GM21423 (cell line): ENCODE measurements around the gene DGKE.

Experiments
- ATAC-seq: cut with Tn5 transposase; IDR thresholded peaks from one replicate; pipeline ENCODE4 v1.9.1; 2021; ENCODE audit warnings: mild to moderate bottlenecking, moderate library complexity; ENCODE audit not compliant: unreplicated experiment

DGKE gene

GRCh38 chr17:56845934-56846333 lies 12.0 kb downstream of the DGKE start:
- no peak for ATAC-seq

DNA sequence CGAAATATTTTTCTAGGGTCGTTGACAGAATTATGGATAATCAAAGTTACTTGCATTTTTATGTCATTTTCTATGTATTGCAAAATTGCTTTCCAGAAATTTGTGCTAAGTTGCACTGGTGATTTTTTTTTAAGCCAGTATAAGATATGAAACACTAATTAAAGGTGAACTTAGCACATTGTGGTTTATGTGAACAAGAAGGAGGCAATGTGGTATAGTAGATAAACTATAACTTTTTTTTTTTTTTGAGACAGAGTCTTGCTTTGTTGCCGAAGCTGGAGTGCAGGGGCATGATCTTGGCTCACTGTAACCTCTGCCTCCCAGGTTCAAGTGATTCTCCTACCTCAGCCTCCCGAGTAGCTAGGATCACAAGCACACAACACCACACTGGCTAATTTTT lies 13.2 kb downstream of the DGKE start:
- ATAC-seq: no peak

- ATAC-seq: no peak
Measured at GRCh38 chr17:56849131-56849530, 15.2 kb downstream of the DGKE start.

GRCh38 chr17:56850591-56850990 lies 16.6 kb downstream of the DGKE start:
- no peak for ATAC-seq

GRCh38 chr17:56851008-56851407 lies 17.1 kb downstream of the DGKE start:
- no peak for ATAC-seq

DNA sequence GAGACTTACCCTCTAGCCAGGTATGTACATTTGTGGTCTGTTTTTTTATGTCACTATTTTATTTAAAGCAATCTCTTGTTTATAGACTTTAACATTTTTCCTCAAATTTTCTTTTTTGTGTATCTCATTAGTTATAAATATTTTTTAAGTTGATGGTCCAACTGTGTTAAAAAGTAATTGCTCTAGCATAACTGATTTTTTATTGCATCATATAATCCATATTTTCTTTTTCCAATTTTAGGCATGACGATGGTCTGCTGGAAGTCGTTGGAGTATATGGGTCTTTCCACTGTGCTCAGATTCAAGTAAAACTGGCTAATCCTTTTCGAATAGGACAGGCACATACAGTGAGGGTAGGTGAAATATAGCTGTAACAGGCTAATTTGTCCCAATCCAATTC lies 27.9 kb downstream of the DGKE start:
- no peak for ATAC-seq

GRCh38 chr17:56863974-56864373 lies 30.0 kb downstream of the DGKE start:
- no peak for ATAC-seq

DNA sequence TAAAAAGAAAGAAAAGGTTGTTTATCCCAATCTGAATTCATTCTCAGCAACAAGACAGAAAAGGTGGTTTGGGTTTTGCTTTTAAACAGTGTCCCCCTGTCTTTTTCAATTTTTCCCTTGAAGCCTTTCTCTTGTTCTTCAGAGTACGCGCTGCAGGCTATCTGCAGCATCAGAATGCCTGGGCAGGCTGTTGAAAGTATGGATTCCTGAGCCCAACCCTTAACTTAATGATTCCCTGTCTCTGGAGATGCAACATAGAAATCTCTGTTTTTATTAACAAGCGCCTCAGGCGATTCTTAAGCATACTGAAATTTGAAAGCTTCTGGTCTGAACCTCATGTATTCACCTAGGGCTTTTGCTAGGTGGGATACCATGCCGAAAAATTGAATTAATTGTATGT lies 32.1 kb downstream of the DGKE start:
- no peak for ATAC-seq

DNA sequence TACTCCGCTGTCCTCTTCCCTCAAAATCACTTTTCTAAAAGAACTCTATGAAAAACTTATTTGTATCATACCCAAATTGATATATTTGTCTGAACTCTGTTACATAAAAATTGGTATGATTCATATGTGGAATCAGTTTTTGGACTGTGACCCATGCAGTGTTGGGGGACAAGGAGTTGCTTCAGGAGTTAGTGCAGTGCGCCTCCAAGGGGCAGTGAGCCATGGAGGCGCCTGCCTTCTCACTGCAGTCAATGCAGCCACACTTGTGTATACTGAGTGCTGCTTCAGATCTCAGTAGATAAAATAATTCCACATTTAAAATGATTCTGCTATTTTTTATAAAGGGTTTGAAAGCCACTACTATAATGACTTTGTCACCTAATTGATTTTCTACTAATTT lies 32.5 kb downstream of the DGKE start:
- no peak for ATAC-seq

DNA sequence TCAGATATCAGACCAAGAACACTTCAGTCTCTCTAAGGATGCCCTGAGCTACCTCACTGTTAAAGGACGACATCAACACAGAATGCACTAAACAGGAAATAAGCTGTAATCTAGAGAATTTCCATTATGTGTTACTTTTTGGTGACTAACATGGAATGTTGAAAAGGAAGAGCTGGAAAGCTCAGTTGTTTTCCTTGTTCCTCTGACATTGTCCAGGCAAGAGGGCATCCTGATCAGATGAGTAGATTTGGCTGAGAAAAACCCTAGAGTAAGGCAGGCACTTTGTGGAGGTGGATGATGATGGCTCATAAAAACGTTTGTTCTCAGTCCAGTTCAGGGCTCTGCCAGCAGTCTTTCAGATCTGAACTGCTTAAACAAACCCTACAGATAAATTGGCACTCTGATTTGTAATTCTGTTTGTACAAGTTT lies 34.0 kb downstream of the DGKE start:
- no peak for ATAC-seq

DNA sequence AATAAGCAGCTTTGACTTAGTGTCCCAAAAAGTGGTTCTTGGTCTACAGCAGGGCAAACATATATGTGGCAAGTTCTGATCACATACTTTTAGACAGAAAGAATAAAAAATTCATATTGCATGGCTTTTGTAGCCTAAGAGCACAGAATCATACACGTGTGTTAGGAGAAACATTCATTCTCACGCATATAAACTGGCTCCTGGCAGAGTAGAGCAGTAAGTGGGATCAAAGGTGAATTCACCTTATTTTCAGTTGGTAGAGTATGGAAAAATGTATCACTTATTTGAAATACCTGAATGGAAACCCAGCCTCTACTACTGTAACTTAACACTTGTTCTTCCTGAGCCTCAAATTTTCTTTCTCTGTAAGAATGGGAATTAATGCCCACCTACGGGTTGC lies 34.8 kb downstream of the DGKE start:
- ATAC-seq: no peak

- no peak for ATAC-seq
Measured at GRCh38 chr17:56870081-56870651, 36.2 kb downstream of the DGKE start.

- no peak for ATAC-seq
Measured at GRCh38 chr17:56876766-56877179, 42.8 kb downstream of the DGKE start.

GRCh38 chr17:56879280-56879679 lies 45.3 kb downstream of the DGKE start:
- no peak for ATAC-seq

- ATAC-seq: no peak
Measured at GRCh38 chr17:56880133-56880532, 46.2 kb downstream of the DGKE start.

DNA sequence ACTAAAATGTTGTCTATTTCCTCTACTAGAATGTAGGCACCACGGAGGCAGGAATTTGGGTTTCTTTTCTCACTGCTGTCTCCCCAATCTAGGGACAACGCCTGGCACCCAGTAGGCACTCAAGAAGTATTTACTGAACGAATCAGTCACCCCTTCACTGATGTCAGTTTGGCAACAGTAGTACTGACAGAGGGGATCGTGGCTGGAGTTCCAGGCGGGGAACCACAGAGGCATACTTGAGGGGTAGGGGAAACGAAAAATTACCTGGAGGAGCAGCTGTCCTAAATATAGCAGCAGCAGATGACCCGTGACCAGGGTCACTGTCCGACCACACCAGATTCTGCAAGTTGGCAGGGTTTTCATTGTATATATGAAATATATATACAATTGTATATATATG lies 46.6 kb downstream of the DGKE start:
- no peak for ATAC-seq

GRCh38 chr17:56881685-56882295 lies 47.8 kb downstream of the DGKE start:
- ATAC-seq: no peak

GRCh38 chr17:56883616-56884015 lies 49.7 kb downstream of the DGKE start:
- no peak for ATAC-seq

DNA sequence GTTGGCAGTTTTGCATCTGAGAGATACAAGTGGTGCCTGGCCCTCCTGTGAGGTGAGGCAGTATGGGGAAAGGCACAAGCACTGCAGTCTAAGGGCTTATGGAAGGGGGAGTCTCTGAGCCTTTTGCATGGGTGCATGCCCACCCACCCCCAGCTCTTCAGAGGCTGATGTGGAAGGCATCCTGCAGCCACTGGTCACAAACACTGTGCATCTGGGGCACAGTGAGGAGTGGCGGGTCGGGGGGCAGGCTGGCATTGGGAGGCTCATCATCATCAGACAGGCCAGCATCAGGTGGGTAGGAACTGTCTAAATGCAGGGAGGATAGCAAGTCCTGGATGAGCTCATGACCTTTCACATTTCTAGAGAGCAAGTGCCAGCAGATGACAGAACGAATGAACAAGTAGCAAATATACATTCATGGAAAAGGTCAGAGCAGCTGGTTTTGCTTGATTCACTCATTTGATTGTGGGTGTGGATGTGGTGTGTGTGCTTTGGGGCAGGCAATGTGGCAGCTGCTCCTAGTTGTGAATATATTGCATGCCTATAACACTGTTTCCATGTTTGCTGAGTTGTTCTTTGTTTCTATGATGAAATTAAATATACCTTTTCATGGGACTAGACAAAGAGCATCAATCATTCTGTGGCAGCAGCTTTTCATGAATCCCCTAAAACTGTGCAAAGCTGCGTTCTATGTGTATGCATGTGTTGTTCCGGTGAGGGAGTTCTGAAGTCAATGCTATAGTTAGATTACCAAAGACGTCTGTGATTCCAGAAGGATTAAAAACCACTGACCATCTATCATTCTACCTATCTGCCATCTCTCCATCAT lies 50.7 kb downstream of the DGKE start:
- ATAC-seq: no peak

GRCh38 chr17:56885312-56885657 lies 51.3 kb downstream of the DGKE start:
- no peak for ATAC-seq

- ATAC-seq: no peak
Measured at GRCh38 chr17:56886288-56886731, 52.4 kb downstream of the DGKE start.

- no peak for ATAC-seq
Measured at GRCh38 chr17:56887105-56887504, 53.2 kb downstream of the DGKE start.
